K562 (cell line): ENCODE measurements around the gene TPMT. TPM values are rescaled to one million over a fixed set of nuclear protein-coding genes. Genes with fewer than 3 reads are reported as not detected.

Source experiments
- ATAC-seq: fragments of 200-7000 bp; cut with Tn5 transposase; 3 replicates; pipeline ENCODE4 v1.9.1; 2020; ENCODE audit warnings: moderate library complexity
- BruUV-seq: library from RNA; stranded (reverse); fragments of 400-500 nt; replicated peaks from 2 replicates; lab custom pipeline; 2021; lab: Mats Ljungman, UMichigan
- CTCF ChIA-PET: fragments of 300-600 bp; formaldehyde crosslinking; extraction: SDS; loops from one replicate; lab custom pipeline; 2021; ENCODE audit warnings: low intra/inter-chr PET ratio; lab: Yijun Ruan, JAX
- POLR2A ChIA-PET: fragments of 300-600, 350-650 bp; sonication (Branson Sonifier 250); formaldehyde crosslinking; extraction: SDS; loops from one replicate; lab custom pipeline; 2021; ENCODE audit warnings: antibody characterized with exemption, inconsistent platforms; lab: Yijun Ruan, JAX
- DNase-seq, 4 experiments: peaks; one replicate each; pipeline versions ENCODE4 v3.0.0 to v3.0.0-alpha.2; 2011 to 2018; ENCODE audit warnings: low spot score in 3 of 4, mixed read lengths in 3 of 4; ENCODE audit errors: extremely low read depth in 1 of 4
- FAIRE-seq: peaks from 2 replicates; lab custom pipeline; 2011; peaks lifted over from hg19 to GRCh38; lab: Jason Lieb, UNC
- H2AFZ ChIP-seq: 2 replicates; pipeline ENCODE4 v1.6.0; 2011; ENCODE audit warnings: low read depth, low read length, control low read depth, inconsistent platforms
- H3K27ac ChIP-seq: fragments of 200-600 bp; 3 replicates; pipeline ENCODE4 v1.8.0; 2011; ENCODE audit warnings: low read depth, mild to moderate bottlenecking, control low read depth, inconsistent platforms, low read length, moderate library complexity, mixed read lengths; ENCODE audit errors: extremely low read depth
- H3K27me3 ChIP-seq, 2 experiments: fragments of 300-600 bp in 1 of 2; 2 replicates in 1 of 2; 3 replicates in 1 of 2; pipeline versions ENCODE4 v1.6.0 to v1.8.0; 2011; ENCODE audit warnings: inconsistent platforms in 2 of 2, low read length in 2 of 2, mild to moderate bottlenecking in 1 of 2, mixed read lengths in 1 of 2, moderate library complexity in 1 of 2; ENCODE audit not compliant: control insufficient read depth in 2 of 2, insufficient read depth in 2 of 2
- H3K36me3 ChIP-seq: fragments of 300-600 bp; 3 replicates; pipeline ENCODE4 v1.8.0; 2011; ENCODE audit warnings: mild to moderate bottlenecking, low read length, inconsistent platforms; ENCODE audit not compliant: control insufficient read depth, insufficient read depth
- H3K4me1 ChIP-seq, 2 experiments: fragments of 200-600 bp in 1 of 2; replicated peaks in 1 of 2; 2 replicates in 1 of 2; 3 replicates in 1 of 2; pipeline versions ENCODE4 v1.5.1 to v1.8.0; 2011; ENCODE audit warnings: inconsistent platforms in 2 of 2, low read length in 2 of 2, mild to moderate bottlenecking in 1 of 2, mixed read lengths in 1 of 2, moderate library complexity in 1 of 2; ENCODE audit not compliant: control insufficient read depth in 2 of 2, insufficient read depth in 2 of 2
- H3K4me2 ChIP-seq: 2 replicates; pipeline ENCODE4 v1.6.1; 2011; ENCODE audit warnings: low read length, control low read depth, inconsistent platforms, mixed read lengths; ENCODE audit not compliant: insufficient read depth
- H3K4me3 ChIP-seq: fragments of 200-600 bp; sonication (generic), shearing (Covaris generic); 2 replicates; pipeline ENCODE4 v1.5.1; 2016; ENCODE audit warnings: control low read depth, inconsistent platforms
- H3K79me2 ChIP-seq: fragments of 200-600 bp; 3 replicates; pipeline ENCODE4 v1.8.0; 2011; ENCODE audit warnings: low read length, inconsistent platforms; ENCODE audit not compliant: control insufficient read depth, insufficient read depth
- H3K9ac ChIP-seq, 2 experiments: 2 replicates each; pipeline versions ENCODE4 v1.6.0 to v1.6.1; 2011; ENCODE audit warnings: low read depth in 2 of 2, low read length in 2 of 2, control low read depth in 1 of 2, inconsistent platforms in 1 of 2, mild to moderate bottlenecking in 1 of 2, mixed read lengths in 1 of 2; ENCODE audit not compliant: insufficient read depth in 1 of 2
- H3K9me1 ChIP-seq: one replicate; pipeline ENCODE4 v1.6.0; 2011; ENCODE audit warnings: inconsistent platforms, mild to moderate bottlenecking, low read length, moderate library complexity; ENCODE audit not compliant: control insufficient read depth, insufficient read depth
- H3K9me3 ChIP-seq: replicated peaks from 2 replicates; pipeline ENCODE4 v1.5.1; 2011; ENCODE audit warnings: low read depth, low read length, inconsistent platforms; ENCODE audit not compliant: control insufficient read depth, insufficient read depth
- H4K20me1 ChIP-seq: replicated peaks from 2 replicates; pipeline ENCODE4 v1.6.1; 2011; ENCODE audit warnings: low read length, inconsistent platforms, mixed read lengths; ENCODE audit not compliant: control insufficient read depth, insufficient read depth
- CREB1 ChIP-seq, 2 experiments: sonication (generic) in 1 of 2; formaldehyde crosslinking in 1 of 2; IDR thresholded peaks; 2 replicates each; pipeline versions ENCODE4 v1.6.1 to v1.8.0; 2012 to 2022; ENCODE audit warnings: inconsistent platforms in 1 of 2, mild to moderate bottlenecking in 1 of 2, missing genetic modification reagents in 1 of 2, moderate library complexity in 1 of 2
- E2F3 ChIP-seq: fragments of 250-450 bp; sonication (Bioruptor Pico); IDR thresholded peaks from 2 replicates; pipeline ENCODE4 v1.4.0; 2020; ENCODE audit warnings: mild to moderate bottlenecking
- HMGXB4 ChIP-seq: sonication (generic); formaldehyde crosslinking; IDR thresholded peaks from 2 replicates; pipeline ENCODE4 v1.8.1; 2023; ENCODE audit warnings: mild to moderate bottlenecking, missing genetic modification reagents
- MTA1 ChIP-seq: fragments of 450-650 bp; IDR thresholded peaks from 2 replicates; pipeline ENCODE4 v1.6.1; 2017; ENCODE audit warnings: borderline replicate concordance
- MTA2 ChIP-seq: fragments of 450-650 bp; IDR thresholded peaks from 2 replicates; pipeline ENCODE4 v1.6.1; 2016; ENCODE audit warnings: low read depth
- NR2C2 ChIP-seq, 2 experiments: fragments of 200-800 bp in 1 of 2; sonication (Bioruptor generic) in 1 of 2; sonication (generic) in 1 of 2; formaldehyde crosslinking in 1 of 2; IDR thresholded peaks; 2 replicates each; pipeline versions ENCODE4 v1.6.1 to v1.8.0; 2016 to 2022; ENCODE audit warnings: mild to moderate bottlenecking in 1 of 2, missing compliant biosample characterization in 1 of 2, missing genetic modification characterization in 1 of 2, missing genetic modification reagents in 1 of 2
- SNRNP70 ChIP-seq: fragments of 200-400 bp; formaldehyde crosslinking; optimal IDR thresholded peaks from 2 replicates; pipeline ENCODE3; 2017; ENCODE audit warnings: low read depth, low read length
- SRSF1 ChIP-seq: fragments of 200-400 bp; formaldehyde crosslinking; IDR thresholded peaks from 2 replicates; pipeline ENCODE4 v1.6.1; 2017; ENCODE audit warnings: mild to moderate bottlenecking, low read depth, low read length, moderate library complexity
- ZNF699 ChIP-seq: fragments of 250-450 bp; sonication (Bioruptor Pico); IDR thresholded peaks from 2 replicates; pipeline ENCODE4 v1.8.0; 2021; ENCODE audit warnings: mild to moderate bottlenecking, moderate library complexity; ENCODE audit not compliant: insufficient replicate concordance
- WGBS: fragments of 100-300 bp; shearing (Covaris generic); methylation state at CpG from one replicate; pipeline ENCODE4 v1.1.6; 2016; ENCODE audit warnings: low coverage, mixed read lengths; ENCODE audit not compliant: insufficient coverage; ENCODE audit errors: missing lambda C conversion rate; 5-methylcytosine and 5-hydroxymethylcytosine counted together
- in situ Hi-C: fragments of 300-500 bp; cut with MboI; formaldehyde crosslinking; loops from 4 replicates; pipeline ENCODE4 v1.15.0; 2018; ENCODE audit warnings: inconsistent platforms, mixed read lengths
- intact Hi-C: fragments of 100-400 bp; cut with micrococcal nuclease; formaldehyde crosslinking; loops from 2 replicates; pipeline ENCODE4 v1.14.2; 2022
- polyA plus RNA-seq, 8 experiments: library from polyadenylated mRNA; depleted of rRNA in 4 of 8; stranded (reverse) in 5 of 8; unstranded in 3 of 8; fragments of >200 nt; fragmentation: Nextera tagmentation in 2 of 8; fragmentation: Illumina TruSeq in 1 of 8; extraction: Ambion mirVana in 2 of 8; extraction: Trizol in 1 of 8; gene quantifications; 2 replicates each; pipeline versions ENCODE4 v1.2.1 to v1.2.3, GENCODE V29; 2011 to 2014; ENCODE audit warnings: inconsistent platforms in 1 of 8, missing spikeins in 1 of 8
- total RNA-seq, 7 experiments: library from RNA; depleted of rRNA in 6 of 7; stranded (reverse); fragments of >200 nt in 6 of 7; fragmentation: Illumina TruSeq in 2 of 7; extraction: Trizol in 2 of 7; gene quantifications; 2 replicates each; pipeline versions ENCODE4 v1.2.1 to v1.2.3, GENCODE V29; 2011 to 2021; ENCODE audit warnings: low replicate concordance in 1 of 7

TPMT gene
- total and polyA plus RNA-seq, 9 of the 15 experiments (the other 6 are each of a cell fraction or from before 2014, with no cell fraction given): 24.2 to 67.4 (median 46.5) TPM

DNA sequence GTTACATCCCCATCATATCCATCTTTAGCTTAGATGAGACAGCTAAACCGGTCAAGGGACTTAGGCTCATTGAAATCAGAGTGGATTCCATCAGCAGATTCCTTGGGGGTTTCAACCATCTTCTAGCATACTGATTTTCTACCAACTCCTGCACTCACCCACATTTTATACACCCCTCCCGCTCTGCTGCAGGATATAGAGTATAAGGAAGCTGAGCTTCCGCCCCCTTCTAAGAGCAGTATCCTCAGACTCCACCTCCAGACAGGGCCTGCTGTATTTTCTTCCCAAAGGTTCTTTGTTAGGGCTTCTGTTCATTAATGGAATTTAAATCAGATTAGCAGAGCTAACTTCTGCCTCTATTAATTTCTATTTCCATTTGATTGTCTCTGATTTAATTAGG is 22.5 kb downstream of the TPMT start:
- TF ChIP-seq CREB1 (IDR thresholded peaks at IDR 0.05) (no peak), CREB1 (CRISPR knock-in tag; IDR thresholded peaks at IDR 0.05) (no peak), ZNF699 (CRISPR knock-in tag) (no peak), NR2C2 (CRISPR knock-in tag; IDR thresholded peaks at IDR 0.05) (no peak), NR2C2 (tag; IDR thresholded peaks at IDR 0.05) (no peak), HMGXB4 (CRISPR knock-in tag) (no peak), E2F3 (CRISPR knock-in tag) (no peak), MTA2 (no peak), SNRNP70 (no peak), MTA1 (no peak), SRSF1 (no peak)
- Histone ChIP-seq H3K79me2 (no peaks in the 10 kb centered on the region), H3K27ac (no peak overlapping the region), H3K9ac (no peak overlapping the region), H3K36me3 (peaks cover 60% of the 10 kb centered on the region), H3K9me1 (no peaks in the 10 kb centered on the region), H3K4me1 (no peaks in the 10 kb centered on the region), H2AFZ (no peak overlapping the region), H3K9me3 (no peaks in the 10 kb centered on the region), H3K4me3 (no peak overlapping the region), H3K4me2 (no peak overlapping the region), H4K20me1 (no peaks in the 10 kb centered on the region), H3K27me3 (no peaks in the 10 kb centered on the region)
- no peak for DNase-seq
- ATAC-seq: no peak
- ChIA-PET POLR2A (interaction anchor here (0.6 to 1.6 kb wide), 6 partner anchors 8 to 123 kb away, joined by 3 to 5 read pairs (median 4); no protein-coding TSS in a partner anchor), CTCF (no interaction called here)
- intact Hi-C loops: no loop called here
- in situ Hi-C loops: no loop called here
- 85% methylated on average over 3 of the region's 3 CpGs for WGBS
- FAIRE-seq: no peak
- BruUV-seq: no TSS peak
